ENCODE data around the gene DHRS7B. TPM values are rescaled to one million over a fixed set of nuclear protein-coding genes. Genes with fewer than 3 reads are reported as not detected.

The DHRS7B gene
- polyA plus RNA-seq, 1 experiment: 12.5 TPM

GRCh38 chr17:21165922-21166594, 39.3 kb downstream of the DHRS7B start:
- no peaks in the 10 kb centered on the region for H3K27me3 ChIP-seq (ENCODE audit: control insufficient read depth, insufficient read depth, low read length)
- ChIA-PET CTCF (interaction anchor here (0.6 to 1.6 kb wide), 4 partner anchors 46 to 1045 kb away, joined by 3 to 11 read pairs (median 6); no protein-coding TSS in a partner anchor), POLR2A (no interaction called here)
- no peak for DNase-seq (ENCODE audit: low read depth, low spot score)
- H3K4me3 ChIP-seq (ENCODE audit: low read depth, low read length): no peak overlapping the region
- H3K9me3 ChIP-seq (ENCODE audit: control insufficient read depth, insufficient read depth, low read length): no peaks in the 10 kb centered on the region; the same call in 1 of the 2 replicates
- TF ChIP-seq CTCF (IDR thresholded peaks at IDR 0.05; ENCODE audit: low read depth, low read length): no peak
- H3K27ac ChIP-seq (ENCODE audit: low read depth, low read length): no peak overlapping the region

- CTCF ChIA-PET: interaction anchor here (0.6 to 1.6 kb wide), 3 partner anchors 47 to 1046 kb away, joined by 3 to 8 read pairs (median 3); no protein-coding TSS in a partner anchor
- no peak for DNase-seq (ENCODE audit: low read depth, low spot score)
- no peak for TF ChIP-seq CTCF (IDR thresholded peaks at IDR 0.05; ENCODE audit: low read depth, low read length)
These were observed 39.9 kb downstream of the DHRS7B start for GRCh38 chr17:21166595-21167210.

GRCh38 chr17:21167303-21167702, 40.5 kb downstream of the DHRS7B start:
- peak overlapping the region; percentile 21 for H3K27ac ChIP-seq (ENCODE audit: low read depth, low read length)
- CTCF ChIA-PET: interaction anchor here (1.6 kb wide), 1 partner anchor 48 kb away, joined by 8 read pairs; no protein-coding TSS in a partner anchor
- POLR2A ChIA-PET: no interaction called here
- H3K27me3 ChIP-seq (ENCODE audit: control insufficient read depth, insufficient read depth, low read length): no peaks in the 10 kb centered on the region
- DNase-seq (ENCODE audit: low read depth, low spot score): no peak
- no peaks in the 10 kb centered on the region; the same call in 1 of the 2 replicates for H3K9me3 ChIP-seq (ENCODE audit: control insufficient read depth, insufficient read depth, low read length)
- TF ChIP-seq CTCF (IDR thresholded peaks at IDR 0.05; ENCODE audit: low read depth, low read length): no peak
- no peak overlapping the region for H3K4me3 ChIP-seq (ENCODE audit: low read depth, low read length)

More at GRCh38 chr17:21166595-21167210, 39.9 kb downstream of the DHRS7B start:
- Histone ChIP-seq H3K9me3 (ENCODE audit: control insufficient read depth, insufficient read depth, low read length) (no peaks in the 10 kb centered on the region; the same call in 1 of the 2 replicates), H3K4me3 (ENCODE audit: low read depth, low read length) (no peak overlapping the region), H3K27me3 (ENCODE audit: control insufficient read depth, insufficient read depth, low read length) (no peaks in the 10 kb centered on the region), H3K27ac (ENCODE audit: low read depth, low read length) (peak overlapping the region; percentile 21)
- POLR2A ChIA-PET: no interaction called here

- no peaks in the 10 kb centered on the region; the same call in 1 of the 2 replicates for H3K9me3 ChIP-seq (ENCODE audit: control insufficient read depth, insufficient read depth, low read length)
- H3K4me3 ChIP-seq (ENCODE audit: low read depth, low read length): no peak overlapping the region
- no peak for DNase-seq (ENCODE audit: low read depth, low spot score)
- H3K27me3 ChIP-seq (ENCODE audit: control insufficient read depth, insufficient read depth, low read length): no peaks in the 10 kb centered on the region
- ChIA-PET POLR2A (no interaction called here), CTCF (no interaction called here)
- H3K27ac ChIP-seq (ENCODE audit: low read depth, low read length): no peak overlapping the region
- no peak for TF ChIP-seq CTCF (IDR thresholded peaks at IDR 0.05; ENCODE audit: low read depth, low read length)
These were observed 41.7 kb downstream of the DHRS7B start for GRCh38 chr17:21168555-21168865.

GRCh38 chr17:21169496-21169895, 42.7 kb downstream of the DHRS7B start:
- ChIA-PET POLR2A (no interaction called here), CTCF (interaction anchor here (1.6 kb wide), 1 partner anchor 342 kb away, joined by 4 read pairs; no protein-coding TSS in a partner anchor)
- Histone ChIP-seq H3K4me3 (ENCODE audit: low read depth, low read length) (no peak overlapping the region), H3K9me3 (ENCODE audit: control insufficient read depth, insufficient read depth, low read length) (no peaks in the 10 kb centered on the region; the same call in 1 of the 2 replicates), H3K27ac (ENCODE audit: low read depth, low read length) (no peak overlapping the region), H3K27me3 (ENCODE audit: control insufficient read depth, insufficient read depth, low read length) (no peaks in the 10 kb centered on the region)
- no peak for TF ChIP-seq CTCF (IDR thresholded peaks at IDR 0.05; ENCODE audit: low read depth, low read length)
- DNase-seq (ENCODE audit: low read depth, low spot score): no peak
